SK-N-DZ (cell line): Measurements from ENCODE around the gene TTYH3. TPM values are rescaled to one million over a fixed set of nuclear protein-coding genes. Genes with fewer than 3 reads are reported as not detected.
"Not testable (repeated sequence)": the region's sequence is repeated elsewhere in the genome, so short reads cannot be mapped to it uniquely, and the experiment has no call there.

Experiments
- DNase-seq: peaks from one replicate; pipeline ENCODE4 v3.0.0-alpha.2; 2015; ENCODE audit warnings: low spot score
- polyA plus RNA-seq, 2 experiments: library from polyadenylated mRNA; depleted of rRNA; stranded (reverse); fragments of >200 nt; gene quantifications; 2 replicates each; pipeline ENCODE4 v1.2.3, GENCODE V29; 2014

Gene TTYH3
- polyA plus RNA-seq (2014; cell fraction: cytosol; rRNA removed) = 29.1 and 30.3 TPM in 2 replicates
- polyA plus RNA-seq (2014; cell fraction: nucleus; rRNA removed) = 37.3 and 64.0 TPM in 2 replicates

- no peak for DNase-seq
Measured at GRCh38 chr7:2631946-2632732, at the start of gene TTYH3. TTYH3 (plus strand) TSS chr7:2631986; CDS start chr7:2632156, 170 bp downstream.

GRCh38 chr7:2582006-2582735, 49.6 kb upstream of the TTYH3 start:
- DNase-seq = no peak

GRCh38 chr7:2583798-2584580, 47.8 kb upstream of the TTYH3 start:
- no peak for DNase-seq

GRCh38 chr7:2585446-2585845, 46.3 kb upstream of the TTYH3 start:
- DNase-seq = no peak

- DNase-seq = no peak
Measured at GRCh38 chr7:2586326-2587020, 45.3 kb upstream of the TTYH3 start.

GRCh38 chr7:2587134-2587533, 44.7 kb upstream of the TTYH3 start:
- no peak for DNase-seq

GRCh38 chr7:2587778-2588177, 44.0 kb upstream of the TTYH3 start:
- DNase-seq = no peak

GRCh38 chr7:2589341-2589740, 42.4 kb upstream of the TTYH3 start:
- DNase-seq = no peak

GRCh38 chr7:2589941-2590340, 41.8 kb upstream of the TTYH3 start:
- not testable (repeated sequence) for DNase-seq

GRCh38 chr7:2592375-2592865, 39.4 kb upstream of the TTYH3 start:
- DNase-seq = no peak

- no peak for DNase-seq
Measured at GRCh38 chr7:2593036-2593727, 38.6 kb upstream of the TTYH3 start.

- DNase-seq = no peak
Measured at GRCh38 chr7:2594599-2594998, 37.2 kb upstream of the TTYH3 start.

GRCh38 chr7:2595258-2595860, 36.4 kb upstream of the TTYH3 start:
- DNase-seq = no peak

GRCh38 chr7:2596464-2597272, 35.1 kb upstream of the TTYH3 start:
- DNase-seq = no peak

GRCh38 chr7:2597273-2597640, 34.5 kb upstream of the TTYH3 start:
- no peak for DNase-seq

GRCh38 chr7:2598154-2598823, 33.5 kb upstream of the TTYH3 start:
- DNase-seq = no peak

GRCh38 chr7:2601065-2601464, 30.7 kb upstream of the TTYH3 start:
- no peak for DNase-seq

- DNase-seq = no peak
Measured at GRCh38 chr7:2601907-2602306, 29.9 kb upstream of the TTYH3 start.
